ENCODE results near the gene BCS1L. TPM values are rescaled to one million over a fixed set of nuclear protein-coding genes. Genes with fewer than 3 reads are reported as not detected.
A peak's percentile ranks its signal among the peaks of the same experiment; 100 is the strongest.

Gene BCS1L
- total and polyA plus RNA-seq, 2 of the 13 experiments (the other 11 are each of a cell fraction or from before 2014, with no cell fraction given): 48.9 to 76.0 TPM

GRCh38 chr2:218659258-218659987, at the start of gene BCS1L, which contains the start of gene ZNF142 (continued):
- TF ChIP-seq ZNF276 (CRISPR knock-in tag; IDR thresholded peaks at IDR 0.05; ENCODE audit: low read depth) (0 out of 2 replicates have a peak, but pooled peaks have one; percentile 42), ZNF44 (CRISPR knock-in tag; IDR thresholded peaks at IDR 0.05) (peak; percentile 66), CSRNP2 (CRISPR knock-in tag; conservative IDR thresholded peaks at IDR 0.05; ENCODE audit: low read depth) (no peak), NONO (IDR thresholded peaks at IDR 0.05) (no peak), NONO (CRISPR knock-in tag; conservative IDR thresholded peaks at IDR 0.05) (peak; percentile 82), ZNF451 (CRISPR knock-in tag; IDR thresholded peaks at IDR 0.05) (no peak), ZNF567 (CRISPR knock-in tag; IDR thresholded peaks at IDR 0.05; ENCODE audit: borderline replicate concordance) (0 out of 2 replicates have a peak, but pooled peaks have one; percentile 22), ZNF589 (CRISPR knock-in tag; conservative IDR thresholded peaks at IDR 0.05) (0 out of 2 replicates have a peak, but pooled peaks have one; percentile 69), KAT7 (CRISPR knock-in tag; IDR thresholded peaks at IDR 0.05; ENCODE audit: borderline replicate concordance) (peak; percentile 89; the same call in 1 of the 2 replicates), ETS1 (CRISPR knock-in tag; IDR thresholded peaks at IDR 0.05) (no peak), NFE2L1 (CRISPR knock-in tag; IDR thresholded peaks at IDR 0.05; ENCODE audit: borderline replicate concordance) (no peak), ZNF616 (CRISPR knock-in tag; IDR thresholded peaks at IDR 0.05; ENCODE audit: low read depth) (no peak), RXRB (CRISPR knock-in tag; IDR thresholded peaks at IDR 0.05; ENCODE audit: borderline replicate concordance) (peak; percentile 56), ZNF614 (CRISPR knock-in tag; IDR thresholded peaks at IDR 0.05; ENCODE audit: borderline replicate concordance) (no peak; the same call in 1 of the 2 replicates), ZKSCAN8 (CRISPR knock-in tag; IDR thresholded peaks at IDR 0.05; ENCODE audit: borderline replicate concordance) (no peak), THRA (CRISPR knock-in tag; IDR thresholded peaks at IDR 0.05; ENCODE audit: borderline replicate concordance) (peak; percentile 52; the same call in 1 of the 2 replicates), ZMYM3 (CRISPR knock-in tag; IDR thresholded peaks at IDR 0.05) (no peak), ARNTL (CRISPR knock-in tag; IDR thresholded peaks at IDR 0.05) (peak; percentile 77; the same call in 1 of the 2 replicates), ZNF251 (CRISPR knock-in tag; IDR thresholded peaks at IDR 0.05) (no peak), THAP7 (CRISPR knock-in tag; IDR thresholded peaks at IDR 0.05) (0 out of 2 replicates have a peak, but pooled peaks have one; percentile 48), IRF9 (CRISPR knock-in tag; IDR thresholded peaks at IDR 0.05; ENCODE audit: borderline replicate concordance) (peak; percentile 90; the same call in 1 of the 2 replicates)

Measured in HepG2 (cell line).